Upper lobe of left lung (tissue), 6 donors: ENCODE measurements around the gene TLCD2. TPM values are rescaled to one million over a fixed set of nuclear protein-coding genes. Genes with fewer than 3 reads are reported as not detected.
"Not testable (repeated sequence)": the region's sequence is repeated elsewhere in the genome, so short reads cannot be mapped to it uniquely, and the experiment has no call there.

Source experiments
- ATAC-seq, 2 donors: fragments of 200-7000 bp; cut with Tn5 transposase; one replicate each; pipeline ENCODE4 v1.9.1; 2022; ENCODE audit warnings: mild to moderate bottlenecking in 2 of 2, moderate library complexity in 2 of 2; ENCODE audit not compliant: low FRiP score in 2 of 2
- DNase-seq, 2 donors: peaks; one replicate each; pipeline ENCODE4 v3.0.0-alpha.2; 2019 to 2020
- H3K27ac ChIP-seq, 4 donors: fragments of 200-600 bp; sonication (generic); one replicate each; pipeline ENCODE4 v1.5.1; 2016 to 2019
- H3K27me3 ChIP-seq, 4 donors: fragments of 200-600 bp; sonication (generic); one replicate each; pipeline ENCODE4 v1.5.1; 2017 to 2019
- H3K36me3 ChIP-seq, 4 donors: fragments of 200-600 bp; sonication (generic); one replicate each; pipeline ENCODE4 v1.5.1; 2016 to 2019
- H3K4me1 ChIP-seq, 4 donors: fragments of 200-600 bp; sonication (generic); one replicate each; pipeline ENCODE4 v1.5.1; 2018 to 2019
- H3K4me3 ChIP-seq, 4 donors: fragments of 200-600 bp; sonication (generic); one replicate each; pipeline ENCODE4 v1.5.1; 2017 to 2019; ENCODE audit warnings: mild to moderate bottlenecking in 2 of 4, moderate library complexity in 1 of 4
- H3K9me3 ChIP-seq, 4 donors: fragments of 200-600 bp; sonication (generic); one replicate each; pipeline ENCODE4 v1.5.1; 2018 to 2019
- CTCF ChIP-seq, 6 experiments: fragments of 450-650 bp in 4 of 6; fragments of 200-600 bp in 2 of 6; sonication (generic) in 2 of 6; IDR thresholded peaks; one replicate each; pipeline ENCODE4 v1.5.1; 2016 to 2019; ENCODE audit warnings: antibody characterized with exemption in 6 of 6
- EP300 ChIP-seq, 4 donors: sonication (generic); formaldehyde crosslinking; IDR thresholded peaks; one replicate each; pipeline ENCODE4 v1.5.1; 2017; ENCODE audit warnings: antibody characterized with exemption in 4 of 4, control low read depth in 2 of 4
- POLR2A ChIP-seq, 4 donors: fragments of 450-650 bp; IDR thresholded peaks; one replicate each; pipeline ENCODE4 v1.5.1; 2016 to 2017; ENCODE audit warnings: antibody characterized with exemption in 4 of 4, mild to moderate bottlenecking in 2 of 4
- POLR2AphosphoS5 ChIP-seq, 2 donors: sonication (generic); formaldehyde crosslinking; IDR thresholded peaks; one replicate each; pipeline ENCODE4 v1.5.1; 2017; ENCODE audit warnings: antibody characterized with exemption in 2 of 2
- WGBS, 2 donors: methylation state at CpG; one replicate each; pipeline ENCODE4 v1.1.5; 2017 to 2018; 5-methylcytosine and 5-hydroxymethylcytosine counted together
- total RNA-seq, 6 donors: library from RNA; depleted of rRNA in 4 of 6; stranded (reverse); fragments of >200 nt in 4 of 6; gene quantifications; one replicate each; pipeline versions ENCODE4 v1.1.0 to v1.2.1, GENCODE V29; 2016 to 2021
- donor health status: DM: no; HTN: no; CAD: no; lungs with moderate emphysema.
- donor health status: DM: no; HTN: yes; CAD: no; lungs with severe emphysema.

The TLCD2 gene
- total RNA-seq, 6 donors from 2014 or later, result 11.3 to 24.7 (median 14.9) TPM

DNA sequence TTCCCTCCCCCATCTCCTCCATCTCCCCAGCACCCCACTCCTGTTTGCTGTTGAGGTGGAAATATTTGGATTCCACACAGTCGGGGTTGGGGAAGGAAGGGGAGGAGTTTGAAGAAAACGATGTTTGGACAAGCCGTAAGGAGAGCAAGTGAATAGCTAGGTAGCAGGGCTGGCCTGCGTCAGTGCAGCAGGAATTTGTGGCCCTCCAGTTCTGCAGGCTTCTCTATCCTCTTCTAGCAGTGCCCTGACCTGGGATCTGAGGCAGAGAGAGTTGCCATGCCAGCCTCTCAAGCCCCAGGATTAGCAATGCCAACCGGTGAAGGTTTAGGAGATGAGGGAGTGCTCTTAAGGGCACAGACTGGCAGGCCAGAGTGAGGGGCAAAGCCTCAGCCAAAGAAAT lies 12.5 kb downstream of the TLCD2 start:
- H3K27ac ChIP-seq, result peak overlapping the region in 3 of 4 donors; percentile 7 to 62 (median 27)
- no peak overlapping the region for H3K4me3 ChIP-seq
- H3K27me3 ChIP-seq, result no peaks in the 10 kb centered on the region
- no peaks in the 10 kb centered on the region for H3K36me3 ChIP-seq
- peaks cover 0 to 4% (median 2%) of the 10 kb centered on the region in 4 donors for H3K4me1 ChIP-seq
- no peak for TF ChIP-seq POLR2AphosphoS5 (IDR thresholded peaks at IDR 0.05)
- TF ChIP-seq POLR2A (IDR thresholded peaks at IDR 0.05), result peak in 1 of 4 donors; percentile 34
- peak; percentile 64 to 90 for ATAC-seq
- DNase-seq, result peak in 1 of 2 donors; percentile 58
- 41 to 44% methylated on average over 5 of the region's 5 CpGs for WGBS, 2 donors
- H3K9me3 ChIP-seq, result no peaks in the 10 kb centered on the region

- no peak for ATAC-seq
- H3K4me3 ChIP-seq, result no peak overlapping the region
- no peaks in the 10 kb centered on the region for H3K9me3 ChIP-seq
- H3K27me3 ChIP-seq, result no peaks in the 10 kb centered on the region
- no peak overlapping the region for H3K27ac ChIP-seq
- TF ChIP-seq CTCF (IDR thresholded peaks at IDR 0.05), result no peak
- H3K4me1 ChIP-seq, result peaks cover 0 to 4% (median 2%) of the 10 kb centered on the region in 4 donors
- no peaks in the 10 kb centered on the region for H3K36me3 ChIP-seq
- WGBS, 2 donors, result 84 to 85% methylated on average over 8 of the region's 8 CpGs
- DNase-seq, result no peak
Measured at GRCh38 chr17:1695365-1695764, 14.8 kb downstream of the TLCD2 start.

DNA sequence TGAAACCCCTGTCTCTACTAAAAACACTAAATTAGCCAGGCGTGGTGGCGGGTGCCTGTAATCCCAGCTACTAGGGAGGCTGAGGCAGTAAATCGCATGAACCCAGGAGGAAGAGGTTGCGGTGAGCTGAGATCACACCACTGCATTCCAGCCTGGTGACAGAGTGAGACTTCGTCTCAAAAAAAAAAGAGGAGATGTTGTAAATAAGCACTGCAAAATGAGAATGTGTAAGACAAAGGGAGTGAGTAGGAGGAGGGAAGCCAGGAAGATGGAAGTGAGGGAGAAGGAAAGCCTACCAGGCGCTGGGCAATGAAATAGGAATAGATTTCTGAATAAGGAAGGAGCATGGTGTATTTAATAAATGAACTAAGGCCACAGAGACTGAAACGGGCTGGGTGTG lies 16.8 kb downstream of the TLCD2 start:
- DNase-seq, result no peak
- 76 to 93% methylated on average over 7 of the region's 7 CpGs for WGBS, 2 donors
- ATAC-seq, result no peak

GRCh38 chr17:1690544-1691221 lies 19.5 kb downstream of the TLCD2 start:
- H3K4me1 ChIP-seq, result no peaks in the 10 kb centered on the region

More for the DNA sequence above, 16.8 kb downstream of the TLCD2 start:
- Histone ChIP-seq H3K27me3 (no peaks in the 10 kb centered on the region), H3K4me3 (no peak overlapping the region), H3K4me1 (peaks cover 0 to 4% (median 2%) of the 10 kb centered on the region in 4 donors), H3K27ac (no peak overlapping the region), H3K9me3 (no peaks in the 10 kb centered on the region), H3K36me3 (no peaks in the 10 kb centered on the region)
- no peak for TF ChIP-seq POLR2A (IDR thresholded peaks at IDR 0.05)
- no peak for TF ChIP-seq POLR2AphosphoS5 (IDR thresholded peaks at IDR 0.05)
- TF ChIP-seq CTCF (IDR thresholded peaks at IDR 0.05), result no peak
- TF ChIP-seq EP300 (IDR thresholded peaks at IDR 0.05), result no peak

DNA sequence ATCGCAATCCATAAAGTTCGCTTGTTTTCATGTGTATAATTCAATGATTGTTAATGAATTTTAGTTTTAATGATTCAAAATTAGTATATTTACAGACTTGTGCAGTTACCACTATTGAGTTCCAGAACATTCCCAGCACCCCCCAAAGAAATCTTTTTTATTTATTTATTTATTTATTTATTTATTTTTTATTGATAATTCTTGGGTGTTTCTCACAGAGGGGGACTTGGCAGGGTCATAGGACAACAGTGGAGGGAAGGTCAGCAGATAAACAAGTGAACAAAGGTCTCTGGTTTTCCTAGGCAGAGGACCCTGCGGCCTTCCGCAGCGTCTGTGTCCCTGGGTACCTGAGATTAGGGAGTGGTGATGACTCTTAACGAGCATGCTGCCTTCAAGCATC lies 21.8 kb downstream of the TLCD2 start:
- ATAC-seq, DNase-seq, H3K9me3 ChIP-seq, H3K36me3 ChIP-seq, H3K27ac ChIP-seq, H3K4me3 ChIP-seq, H3K27me3 ChIP-seq: not testable (repeated sequence)
- WGBS, 2 donors, result 74 to 75% methylated on average over 6 of the region's 6 CpGs
- peaks cover 8 to 14% (median 9%) of the 10 kb centered on the region in 4 donors for H3K4me1 ChIP-seq

More at GRCh38 chr17:1690544-1691221, 19.5 kb downstream of the TLCD2 start:
- no peak for DNase-seq
- ATAC-seq, result no peak
- Histone ChIP-seq H3K27me3 (no peaks in the 10 kb centered on the region), H3K4me3 (no peak overlapping the region), H3K36me3 (no peaks in the 10 kb centered on the region), H3K27ac (no peak overlapping the region), H3K9me3 (no peaks in the 10 kb centered on the region)
- WGBS, 2 donors, result 80 to 92% methylated on average over 4 to 6 of the region's 8 CpGs
- no peak for TF ChIP-seq POLR2A (IDR thresholded peaks at IDR 0.05)
- TF ChIP-seq CTCF (IDR thresholded peaks at IDR 0.05), result no peak
- no peak for TF ChIP-seq POLR2AphosphoS5 (IDR thresholded peaks at IDR 0.05)
- TF ChIP-seq EP300 (IDR thresholded peaks at IDR 0.05), result no peak

- no peak overlapping the region for H3K4me3 ChIP-seq
- ATAC-seq (no peak), DNase-seq (no peak)
- TF ChIP-seq CTCF (IDR thresholded peaks at IDR 0.05) (no peak), EP300 (IDR thresholded peaks at IDR 0.05) (no peak), POLR2A (IDR thresholded peaks at IDR 0.05) (no peak), POLR2AphosphoS5 (IDR thresholded peaks at IDR 0.05) (no peak)
- 81 to 91% methylated on average over 7 of the region's 7 CpGs for WGBS, 2 donors
- no peaks in the 10 kb centered on the region for H3K27me3 ChIP-seq
- H3K4me1 ChIP-seq, result peaks cover 16 to 31% (median 19%) of the 10 kb centered on the region in 4 donors
- no peak overlapping the region for H3K27ac ChIP-seq
- peaks cover 12 to 26% (median 20%) of the 10 kb centered on the region in 4 donors for H3K36me3 ChIP-seq
- H3K9me3 ChIP-seq, result no peaks in the 10 kb centered on the region
Measured at GRCh38 chr17:1686086-1686485, 24.1 kb downstream of the TLCD2 start.
